KBM-7 (cell line): Measurements from ENCODE around the gene RLN1.
"Not testable (repeated sequence)": the region's sequence is repeated elsewhere in the genome, so short reads cannot be mapped to it uniquely, and the experiment has no call there.

Experiments
- DNase-seq: peaks from one replicate; pipeline ENCODE4 v3.0.0-alpha.2; 2015
- in situ Hi-C: fragments of 300-500 bp; cut with MboI; formaldehyde crosslinking; loops from 2 replicates; pipeline ENCODE4 v1.14.3; 2020; ENCODE audit warnings: low sequenced_read_pairs, low pct_unique_long_range_greater_than_20kb, mixed read lengths

RLN1 gene

GRCh38 chr9:5326893-5327548, 12.7 kb downstream of the RLN1 start:
- no peak for DNase-seq

DNA sequence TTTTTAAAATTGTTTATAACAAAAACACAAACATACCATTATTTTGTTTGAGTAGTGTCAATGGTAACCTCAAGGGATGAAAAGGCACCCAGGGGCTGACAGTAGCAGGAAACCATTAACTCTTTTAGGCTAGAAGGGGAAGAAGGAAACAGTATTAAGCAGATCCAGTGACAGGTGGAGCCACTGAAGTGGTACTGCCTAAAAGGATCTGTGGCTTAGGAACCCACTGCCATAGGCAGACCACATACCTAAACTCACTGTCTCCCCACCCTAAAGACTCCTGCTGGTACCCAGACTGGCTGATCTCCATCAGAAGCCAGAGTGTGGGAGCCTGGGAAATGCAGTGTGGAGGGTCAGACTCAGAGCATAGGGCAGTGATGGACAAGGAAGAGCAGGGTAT, 13.5 kb downstream of the RLN1 start:
- in situ Hi-C loops, result no loop called here
- no peak for DNase-seq

More at GRCh38 chr9:5326893-5327548, 12.7 kb downstream of the RLN1 start:
- in situ Hi-C loops, result no loop called here

DNA sequence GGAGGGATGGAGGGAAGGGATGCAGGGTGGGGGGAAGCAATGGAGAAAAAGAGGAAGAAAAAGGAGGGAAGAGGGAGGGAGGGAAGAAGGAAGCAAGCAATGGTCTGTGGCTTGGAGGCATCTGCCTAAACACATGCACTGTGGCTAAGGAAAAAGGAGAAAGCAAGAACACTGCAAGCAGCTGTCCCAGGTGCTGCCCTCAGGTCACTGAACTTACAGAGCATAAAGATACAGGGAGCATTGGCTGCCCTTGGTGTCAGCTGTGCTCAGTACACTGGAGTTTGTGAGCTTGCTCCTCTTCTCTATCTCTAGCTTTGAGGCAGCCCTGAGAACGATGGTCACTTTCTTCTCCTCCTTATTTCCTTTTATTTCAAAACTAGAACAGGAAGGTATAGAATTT, 18.1 kb downstream of the RLN1 start:
- DNase-seq, in situ Hi-C loops: not testable (repeated sequence)

GRCh38 chr9:5321058-5321457, 18.6 kb downstream of the RLN1 start:
- no peak for DNase-seq
- in situ Hi-C loops, result no loop called here

- DNase-seq, in situ Hi-C loops: not testable (repeated sequence)
These were observed 23.3 kb downstream of the RLN1 start for GRCh38 chr9:5316406-5316805.

DNA sequence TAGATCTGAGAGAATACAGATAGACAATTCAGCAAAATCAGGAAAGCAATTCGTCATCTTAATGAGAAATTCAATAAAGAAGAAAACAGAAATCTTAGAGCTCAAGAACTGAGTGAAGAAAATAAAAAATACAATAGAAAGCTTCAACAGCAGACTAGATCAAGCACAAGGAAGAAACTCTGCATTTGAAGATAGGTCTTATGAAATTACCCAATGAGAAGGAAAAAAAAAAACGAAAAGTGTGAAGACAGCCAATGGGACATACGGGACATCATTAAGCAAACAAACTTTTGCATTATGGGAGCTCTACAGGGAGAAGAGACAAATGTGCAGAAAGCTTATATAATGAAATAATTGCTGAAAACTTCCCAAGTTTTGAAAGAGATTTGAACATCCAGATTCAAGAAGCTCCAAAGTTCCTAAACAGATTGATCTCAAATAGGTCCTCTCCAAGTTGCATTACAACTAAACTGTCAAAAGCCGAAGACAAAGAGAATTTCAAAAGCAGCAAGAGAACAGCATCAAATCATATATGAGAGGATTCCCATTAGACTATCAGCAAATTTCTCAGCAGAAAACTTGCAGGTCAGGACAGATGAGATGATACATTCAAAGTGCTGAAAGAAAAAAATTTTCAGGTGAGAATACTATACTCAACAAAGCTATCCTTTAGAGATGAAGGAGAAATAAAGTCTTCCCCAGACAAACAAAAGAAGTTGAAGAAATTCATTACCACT, 24.3 kb downstream of the RLN1 start:
- in situ Hi-C loops, result no loop called here
- no peak for DNase-seq

GRCh38 chr9:5310851-5311250, 28.8 kb downstream of the RLN1 start:
- no peak for DNase-seq
- in situ Hi-C loops, result no loop called here

GRCh38 chr9:5305741-5306140, 33.9 kb downstream of the RLN1 start:
- in situ Hi-C loops, result no loop called here
- DNase-seq, result no peak

- in situ Hi-C loops, DNase-seq: not testable (repeated sequence)
These were observed 35.6 kb downstream of the RLN1 start, which contains the start of gene RLN2 for GRCh38 chr9:5303840-5304795. RLN2 (minus strand) TSS chr9:5304716; CDS start chr9:5304580, 136 bp downstream.

- in situ Hi-C loops, result no loop called here
- no peak for DNase-seq
These were observed 38.1 kb downstream of the RLN1 start for GRCh38 chr9:5301544-5301943.

DNA sequence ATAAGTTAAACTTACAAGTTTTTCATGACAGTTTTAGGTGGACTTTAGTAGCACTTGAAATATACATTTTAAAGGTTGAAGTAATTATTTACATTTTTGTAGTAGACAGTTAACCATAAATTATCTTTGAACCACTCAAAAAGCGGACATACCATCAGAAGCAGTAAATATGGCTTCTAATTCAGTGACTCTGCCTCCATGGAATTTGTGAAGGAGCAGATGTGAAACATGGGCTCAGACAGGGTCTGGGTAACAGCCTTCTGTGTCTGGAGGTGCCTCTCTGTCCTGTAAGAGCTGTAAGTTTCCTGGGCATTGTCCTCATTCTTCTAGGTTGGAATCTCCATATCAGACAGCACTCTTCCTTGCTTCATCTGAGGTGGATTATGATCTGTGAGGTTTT, 47.5 kb downstream of the RLN1 start:
- in situ Hi-C loops, result loop anchor here (25.0 kb wide), 1 partner anchor 105 kb away; the partner anchor contains the start of gene INSL6
- DNase-seq, result no peak

GRCh38 chr9:5288591-5288990, 51.1 kb downstream of the RLN1 start:
- in situ Hi-C loops, result loop anchor here (25.0 kb wide), 1 partner anchor 101 kb away; the partner anchor contains the start of gene INSL6
- no peak for DNase-seq

GRCh38 chr9:5286262-5286661, 53.4 kb downstream of the RLN1 start:
- in situ Hi-C loops, result loop anchor here (25.0 kb wide), 1 partner anchor 99 kb away; the partner anchor contains the start of gene INSL6

More at GRCh38 chr9:5286262-5286661, 53.4 kb downstream of the RLN1 start:
- DNase-seq, result no peak
